Measurements from ENCODE around the gene CD99.

DNA sequence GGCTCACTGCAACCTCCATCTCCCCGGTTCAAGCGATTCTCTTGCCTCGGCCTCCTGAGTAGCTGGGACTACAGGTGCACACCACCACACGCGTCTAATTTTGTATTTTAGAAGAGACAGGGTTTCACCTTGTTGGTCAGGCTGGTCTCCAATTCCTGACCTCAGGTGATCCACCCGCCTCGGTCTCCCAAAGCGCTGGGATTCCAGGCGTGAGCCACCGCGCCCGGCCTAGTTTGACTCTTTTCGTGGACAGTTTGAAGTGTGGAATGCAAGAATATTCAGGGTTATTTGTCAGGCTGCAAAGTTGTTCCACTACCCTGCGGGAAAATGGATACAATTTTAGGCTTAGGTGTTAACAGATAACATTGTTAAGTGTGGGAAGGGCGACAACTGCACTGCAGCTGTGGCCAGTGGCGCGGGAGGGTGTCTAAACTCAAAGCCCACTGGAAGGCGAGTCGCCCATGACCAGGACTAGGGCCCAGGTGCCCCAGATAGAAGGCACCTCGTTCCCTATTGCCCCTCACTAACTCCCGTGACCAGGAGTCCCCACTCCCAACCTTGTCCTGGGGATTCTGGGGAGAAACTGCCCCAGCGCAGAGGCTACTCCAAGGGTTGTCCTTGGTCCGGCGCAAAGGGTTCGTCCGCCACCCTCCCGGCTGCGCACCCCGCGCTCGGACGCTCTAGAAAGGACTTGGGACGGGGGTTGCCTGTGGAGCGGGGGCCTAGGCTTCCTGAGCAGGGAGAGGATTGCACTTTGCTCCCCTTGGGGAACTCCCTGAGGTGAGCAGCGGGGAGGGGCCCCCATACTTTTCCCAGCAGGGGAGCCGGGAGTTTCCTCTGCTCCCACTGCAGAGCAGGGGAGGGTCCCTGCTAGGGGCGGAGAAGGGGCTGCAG lies 1.1 kb upstream of the CD99 start:
- TF ChIP-seq, protein P1, sequence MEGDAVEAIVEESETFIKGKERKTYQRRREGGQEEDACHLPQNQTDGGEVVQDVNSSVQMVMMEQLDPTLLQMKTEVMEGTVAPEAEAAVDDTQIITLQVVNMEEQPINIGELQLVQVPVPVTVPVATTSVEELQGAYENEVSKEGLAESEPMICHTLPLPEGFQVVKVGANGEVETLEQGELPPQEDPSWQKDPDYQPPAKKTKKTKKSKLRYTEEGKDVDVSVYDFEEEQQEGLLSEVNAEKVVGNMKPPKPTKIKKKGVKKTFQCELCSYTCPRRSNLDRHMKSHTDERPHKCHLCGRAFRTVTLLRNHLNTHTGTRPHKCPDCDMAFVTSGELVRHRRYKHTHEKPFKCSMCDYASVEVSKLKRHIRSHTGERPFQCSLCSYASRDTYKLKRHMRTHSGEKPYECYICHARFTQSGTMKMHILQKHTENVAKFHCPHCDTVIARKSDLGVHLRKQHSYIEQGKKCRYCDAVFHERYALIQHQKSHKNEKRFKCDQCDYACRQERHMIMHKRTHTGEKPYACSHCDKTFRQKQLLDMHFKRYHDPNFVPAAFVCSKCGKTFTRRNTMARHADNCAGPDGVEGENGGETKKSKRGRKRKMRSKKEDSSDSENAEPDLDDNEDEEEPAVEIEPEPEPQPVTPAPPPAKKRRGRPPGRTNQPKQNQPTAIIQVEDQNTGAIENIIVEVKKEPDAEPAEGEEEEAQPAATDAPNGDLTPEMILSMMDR (IDR thresholded peaks at IDR 0.05): no peak
- no peak for TF ChIP-seq POLR2A (IDR thresholded peaks at IDR 0.05)
